Endometrial microvascular endothelial cells (primary cell): ENCODE data around the gene TUBAL3. TPM values are rescaled to one million over a fixed set of nuclear protein-coding genes. Genes with fewer than 3 reads are reported as not detected.

Experiments used
- in situ Hi-C: cut with HindIII; loops from 2 replicates; pipeline ENCODE4 v1.10.0; 2017; ENCODE audit warnings: low sequenced_read_pairs, low pct_unique_long_range_greater_than_20kb; ENCODE audit errors: inconsistent ontology term
- total RNA-seq: library from RNA; depleted of rRNA; stranded (reverse); fragments of >200 nt; gene quantifications from one replicate; pipeline ENCODE4 v1.2.3, GENCODE V29; 2015; ENCODE audit errors: inconsistent ontology term

Gene TUBAL3
- total RNA-seq, 1 donor from 2014 or later = 0.84 TPM

DNA sequence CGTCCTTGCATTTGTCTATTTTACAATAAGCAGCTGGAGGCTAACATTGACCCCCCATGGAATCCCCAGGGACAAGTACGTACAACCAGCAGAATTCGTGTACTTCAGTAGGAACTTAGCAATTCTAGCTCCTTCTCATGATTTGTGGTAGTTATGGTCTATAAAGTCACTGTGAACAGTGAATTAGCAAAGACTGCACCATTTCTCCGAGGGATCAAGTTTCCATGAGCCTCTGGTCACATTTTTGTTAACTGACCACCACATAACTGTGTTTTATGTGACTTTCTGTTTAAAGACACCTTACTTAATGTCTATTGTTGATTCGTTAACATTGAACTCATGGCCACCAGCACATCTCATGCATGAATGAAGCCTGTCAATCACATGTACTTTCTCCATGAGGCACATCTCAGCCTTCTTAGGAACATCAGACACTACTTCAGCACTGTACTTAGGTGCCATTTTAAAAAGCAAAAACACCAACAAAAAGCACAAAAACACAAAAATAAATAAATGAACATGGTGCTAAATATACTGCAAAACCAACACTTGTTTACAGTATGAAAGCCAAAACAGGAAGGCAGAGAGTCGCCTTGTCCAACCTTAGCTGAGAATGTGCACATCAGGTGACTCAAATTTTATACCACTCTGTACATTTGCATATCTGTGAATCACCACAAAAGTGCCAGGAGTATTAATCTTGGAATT, 48.9 kb downstream of the TUBAL3 start:
- in situ Hi-C loops = no loop called here

GRCh38 chr10:5354068-5354467, 50.6 kb downstream of the TUBAL3 start:
- in situ Hi-C loops = no loop called here

DNA sequence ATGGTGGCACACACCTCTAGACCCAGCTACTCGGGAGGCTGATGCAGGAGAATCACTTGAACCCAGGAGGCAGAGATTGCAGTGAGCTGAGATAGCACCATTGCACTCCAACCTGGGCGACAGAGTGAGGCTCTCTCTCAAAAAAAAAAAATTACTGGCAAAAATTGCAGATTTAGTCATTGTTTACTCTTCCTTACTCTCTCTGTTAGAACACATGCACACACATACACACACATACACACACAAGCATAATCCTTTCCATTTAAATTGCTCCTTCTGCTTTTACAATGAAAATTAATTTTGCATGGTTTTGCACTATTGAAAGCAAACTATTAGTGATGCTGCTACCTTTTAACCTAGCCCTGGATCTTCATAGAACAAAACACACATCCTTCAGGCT, 55.3 kb downstream of the TUBAL3 start:
- in situ Hi-C loops = no loop called here

DNA sequence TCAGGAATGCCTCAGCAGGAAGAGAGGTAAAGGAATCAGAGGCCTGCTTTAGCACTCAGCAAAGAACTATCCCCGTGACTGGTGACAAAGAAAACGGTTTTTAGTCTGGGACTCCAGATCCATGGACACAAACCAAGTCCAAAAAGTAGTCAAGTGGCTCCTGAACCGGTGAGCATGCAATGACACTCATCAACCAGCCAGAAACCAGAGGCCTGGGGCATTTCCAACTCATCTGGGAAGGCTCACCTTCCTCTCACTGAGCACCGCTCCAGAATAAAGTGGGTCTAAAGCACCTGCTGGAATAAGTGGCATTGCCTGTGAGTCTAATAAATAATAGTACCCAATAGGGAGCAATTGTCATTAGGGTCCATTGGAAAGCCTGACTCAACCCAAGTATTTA, 57.7 kb downstream of the TUBAL3 start:
- in situ Hi-C loops = no loop called here

GRCh38 chr10:5344746-5345145, 59.9 kb downstream of the TUBAL3 start:
- in situ Hi-C loops = no loop called here

DNA sequence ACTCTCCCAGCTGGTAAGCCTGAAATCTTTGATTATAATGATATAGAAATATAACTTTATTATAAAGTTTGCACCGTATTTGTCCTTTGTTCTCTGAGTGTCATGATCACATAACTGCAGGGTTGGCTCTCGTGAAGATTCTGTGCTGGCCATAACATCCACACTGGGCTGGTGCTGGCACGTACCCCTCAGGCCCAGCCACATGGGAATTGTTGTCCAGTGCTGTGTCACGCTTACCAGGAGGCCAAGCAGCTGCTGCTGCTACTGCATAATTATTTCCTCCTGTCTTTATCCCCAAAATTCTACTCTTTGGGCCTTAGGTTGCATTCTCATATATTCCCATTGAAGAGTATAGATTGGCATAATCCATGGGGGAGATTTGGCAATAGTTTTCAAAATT, 60.6 kb downstream of the TUBAL3 start:
- in situ Hi-C loops = no loop called here

- in situ Hi-C loops = no loop called here
Measured at GRCh38 chr10:5343561-5343960, 61.1 kb downstream of the TUBAL3 start.

Other genes with a start within 250 kb of the TUBAL3 start
- gene AKR1C8, start 219.7 kb downstream of the TUBAL3 start, total RNA-seq = not detected
- not detected for gene AKR1C4, start 208.0 kb downstream of the TUBAL3 start, total RNA-seq
- gene UCN3, start 39.9 kb downstream of the TUBAL3 start, total RNA-seq = not detected
- 41.0 TPM for gene NET1, start 7.7 kb upstream of the TUBAL3 start, total RNA-seq
- gene CALML5, start 94.7 kb upstream of the TUBAL3 start, total RNA-seq = not detected
- gene CALML3, start 120.1 kb upstream of the TUBAL3 start, total RNA-seq = not detected